ENCODE measurements around the gene CCDC71.

The CCDC71 gene

DNA sequence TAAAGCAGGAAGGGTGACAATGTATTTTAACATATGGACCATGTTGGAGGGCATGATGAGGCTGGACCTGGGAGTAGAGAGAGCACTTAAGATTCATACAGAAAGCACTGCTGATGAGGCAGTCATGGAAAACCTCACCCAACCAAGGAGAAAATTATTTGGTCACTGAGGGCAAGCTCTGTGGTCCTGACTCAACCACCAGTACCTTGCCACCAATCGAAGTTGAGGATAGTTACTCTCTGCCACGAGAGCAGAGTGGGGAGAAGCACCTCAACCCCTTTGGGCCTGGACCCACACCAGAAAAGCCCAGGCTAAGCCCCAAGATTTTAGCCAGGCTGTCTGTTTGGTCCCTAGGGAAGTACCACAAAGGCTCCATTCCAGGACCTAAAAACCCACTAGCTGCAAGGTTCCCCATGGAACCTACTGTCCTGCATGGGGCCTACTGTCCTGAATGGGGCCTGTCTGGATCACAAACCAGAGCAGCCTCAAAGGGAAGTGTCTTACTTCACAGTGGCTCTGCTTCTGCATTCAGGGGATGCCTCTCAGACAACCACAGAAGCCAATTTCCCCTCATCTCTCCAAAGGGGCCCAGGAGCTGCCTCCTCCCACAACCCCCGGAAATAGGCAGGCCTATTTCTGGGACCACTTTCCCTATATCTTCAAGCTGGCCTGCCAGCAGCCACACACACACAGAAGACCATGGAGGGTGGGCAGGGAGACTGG, 4.2 kb downstream of the CCDC71 start:
- TF ChIP-seq, protein P1, sequence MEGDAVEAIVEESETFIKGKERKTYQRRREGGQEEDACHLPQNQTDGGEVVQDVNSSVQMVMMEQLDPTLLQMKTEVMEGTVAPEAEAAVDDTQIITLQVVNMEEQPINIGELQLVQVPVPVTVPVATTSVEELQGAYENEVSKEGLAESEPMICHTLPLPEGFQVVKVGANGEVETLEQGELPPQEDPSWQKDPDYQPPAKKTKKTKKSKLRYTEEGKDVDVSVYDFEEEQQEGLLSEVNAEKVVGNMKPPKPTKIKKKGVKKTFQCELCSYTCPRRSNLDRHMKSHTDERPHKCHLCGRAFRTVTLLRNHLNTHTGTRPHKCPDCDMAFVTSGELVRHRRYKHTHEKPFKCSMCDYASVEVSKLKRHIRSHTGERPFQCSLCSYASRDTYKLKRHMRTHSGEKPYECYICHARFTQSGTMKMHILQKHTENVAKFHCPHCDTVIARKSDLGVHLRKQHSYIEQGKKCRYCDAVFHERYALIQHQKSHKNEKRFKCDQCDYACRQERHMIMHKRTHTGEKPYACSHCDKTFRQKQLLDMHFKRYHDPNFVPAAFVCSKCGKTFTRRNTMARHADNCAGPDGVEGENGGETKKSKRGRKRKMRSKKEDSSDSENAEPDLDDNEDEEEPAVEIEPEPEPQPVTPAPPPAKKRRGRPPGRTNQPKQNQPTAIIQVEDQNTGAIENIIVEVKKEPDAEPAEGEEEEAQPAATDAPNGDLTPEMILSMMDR (IDR thresholded peaks at IDR 0.05; ENCODE audit: control insufficient read depth, extremely low read depth, insufficient read depth): no peak
- H3K4me3 ChIP-seq (ENCODE audit: low read depth, low read length): no peak overlapping the region
- DNase-seq (ENCODE audit: low read depth): no peak

DNA sequence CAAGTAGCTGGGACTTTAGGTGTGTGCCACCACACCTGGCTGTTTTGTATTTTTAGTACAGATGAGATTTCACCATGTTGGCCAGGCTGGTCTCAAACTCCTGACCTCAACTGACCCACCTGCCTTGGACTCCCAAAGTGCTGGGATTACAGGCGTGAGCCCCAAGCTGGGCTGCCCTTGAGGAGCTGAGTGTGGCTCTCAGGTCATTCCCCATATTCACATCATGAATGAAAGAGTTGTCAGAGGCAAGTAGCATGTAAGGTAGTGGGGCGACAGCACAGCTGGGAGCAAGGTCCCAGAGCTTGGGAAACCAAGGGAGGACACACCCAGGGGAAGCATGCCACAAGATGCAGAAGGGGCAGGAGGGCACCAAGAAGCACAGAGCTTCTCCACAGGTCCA, 4.9 kb downstream of the CCDC71 start:
- TF ChIP-seq, protein P1 (IDR thresholded peaks at IDR 0.05; ENCODE audit: control insufficient read depth, extremely low read depth, insufficient read depth): no peak
- no peak for DNase-seq (ENCODE audit: low read depth)
- no peak overlapping the region for H3K4me3 ChIP-seq (ENCODE audit: low read depth, low read length)

- no peak for DNase-seq (ENCODE audit: low read depth)
- no peak overlapping the region for H3K4me3 ChIP-seq (ENCODE audit: low read depth, low read length)
These were observed 7.3 kb downstream of the CCDC71 start for GRCh38 chr3:49158792-49159191.

DNA sequence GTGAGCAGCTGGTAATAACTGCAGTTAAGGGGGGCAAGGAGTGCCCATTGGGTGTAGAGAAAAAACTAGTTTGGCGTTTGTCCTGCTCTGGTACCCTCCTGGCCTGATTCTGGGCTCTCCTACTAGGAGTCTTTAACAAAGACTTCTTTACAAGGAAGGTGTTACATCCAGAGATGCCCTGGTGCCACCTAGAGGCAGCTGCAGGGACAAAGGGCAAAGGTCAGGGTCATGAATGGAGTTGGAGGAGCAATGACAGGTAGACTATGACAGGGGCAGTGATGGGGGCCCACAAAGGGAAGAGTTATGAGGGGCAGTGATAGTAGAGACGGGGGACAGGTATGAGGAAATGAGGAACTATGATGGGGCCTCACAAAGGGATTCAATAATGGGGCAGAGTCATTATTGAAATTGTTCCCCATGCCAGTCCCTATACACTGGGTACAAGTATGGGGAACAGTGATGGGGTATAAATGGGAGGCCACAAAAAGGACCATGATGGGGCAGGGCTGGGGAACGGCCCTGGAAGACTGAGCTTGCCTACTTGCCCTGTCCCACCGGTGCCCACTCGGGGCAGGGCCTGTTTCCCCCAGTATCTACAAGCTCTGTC, 7.9 kb downstream of the CCDC71 start:
- peak; percentile 11 for DNase-seq (ENCODE audit: low read depth)
- TF ChIP-seq, protein P1 (IDR thresholded peaks at IDR 0.05; ENCODE audit: control insufficient read depth, extremely low read depth, insufficient read depth): peak; percentile 79
- no peak overlapping the region for H3K4me3 ChIP-seq (ENCODE audit: low read depth, low read length)

More at GRCh38 chr3:49158792-49159191, 7.3 kb downstream of the CCDC71 start:
- TF ChIP-seq, protein P1 (IDR thresholded peaks at IDR 0.05; ENCODE audit: control insufficient read depth, extremely low read depth, insufficient read depth): no peak

GRCh38 chr3:49157289-49157688, 8.8 kb downstream of the CCDC71 start:
- TF ChIP-seq, protein P1 (IDR thresholded peaks at IDR 0.05; ENCODE audit: control insufficient read depth, extremely low read depth, insufficient read depth): no peak
- no peak for DNase-seq (ENCODE audit: low read depth)
- H3K4me3 ChIP-seq (ENCODE audit: low read depth, low read length): no peak overlapping the region

GRCh38 chr3:49153349-49153912, 12.7 kb downstream of the CCDC71 start:
- no peak overlapping the region for H3K4me3 ChIP-seq (ENCODE audit: low read depth, low read length)
- no peak for DNase-seq (ENCODE audit: low read depth)
- TF ChIP-seq, protein P1 (IDR thresholded peaks at IDR 0.05; ENCODE audit: control insufficient read depth, extremely low read depth, insufficient read depth): no peak
